Panc1 (cell line): Measurements from ENCODE around the gene FSIP1. TPM values are rescaled to one million over a fixed set of nuclear protein-coding genes. Genes with fewer than 3 reads are reported as not detected.

Experiments
- ATAC-seq: fragments of 200-7000 bp; cut with Tn5 transposase; 2 replicates; pipeline ENCODE4 v1.9.1; 2020; ENCODE audit warnings: mild to moderate bottlenecking, moderate library complexity
- BruUV-seq: library from RNA; stranded (reverse); fragments of 400-500 nt; replicated peaks from 2 replicates; lab custom pipeline; 2021; lab: Mats Ljungman, UMichigan
- CTCF ChIA-PET: fragments of 300-600 bp; sonication (Branson Sonifier 250); formaldehyde crosslinking; loops from one replicate; lab custom pipeline; 2022; ENCODE audit warnings: antibody characterized with exemption; lab: Charles Lee
- POLR2A ChIA-PET: fragments of 300-600 bp; sonication (Branson Sonifier 250); formaldehyde crosslinking; loops from one replicate; lab custom pipeline; 2022; ENCODE audit warnings: antibody characterized with exemption; lab: Charles Lee
- DNase-seq: peaks from one replicate; pipeline ENCODE4 v3.0.0-alpha.2; 2010; ENCODE audit warnings: low read depth, low spot score
- H3K27ac ChIP-seq: 2 replicates; pipeline ENCODE4 v1.5.1; 2011; ENCODE audit warnings: mild to moderate bottlenecking, low read length, inconsistent platforms
- H3K27me3 ChIP-seq: fragments of 200-500 bp; sonication (Bioruptor generic); 2 replicates; pipeline ENCODE4 v1.6.0; 2014; ENCODE audit warnings: low read length, inconsistent platforms; ENCODE audit not compliant: control insufficient read depth, insufficient read depth
- H3K36me3 ChIP-seq: fragments of 200-500 bp; sonication (Bioruptor generic); 2 replicates; pipeline ENCODE4 v1.5.1; 2014; ENCODE audit warnings: inconsistent platforms, mild to moderate bottlenecking, low read length, moderate library complexity; ENCODE audit not compliant: control insufficient read depth, insufficient read depth
- H3K4me1 ChIP-seq: 2 replicates; pipeline ENCODE4 v1.5.1; 2011; ENCODE audit warnings: inconsistent platforms, mild to moderate bottlenecking, low read length, moderate library complexity; ENCODE audit not compliant: control insufficient read depth, insufficient read depth
- H3K4me3 ChIP-seq, 2 experiments: 2 replicates each; pipeline ENCODE4 v1.5.1; 2011 to 2012; ENCODE audit warnings: low read depth in 2 of 2, low read length in 2 of 2, mild to moderate bottlenecking in 2 of 2, inconsistent platforms in 1 of 2, moderate library complexity in 1 of 2
- H3K9me3 ChIP-seq: fragments of 200-500 bp; sonication (Bioruptor generic); 2 replicates; pipeline ENCODE4 v1.5.1; 2014; ENCODE audit warnings: low read depth, mild to moderate bottlenecking, inconsistent platforms, low read length, moderate library complexity; ENCODE audit not compliant: control insufficient read depth, insufficient read depth
- POLR2AphosphoS5 ChIP-seq: IDR thresholded peaks from 2 replicates; pipeline ENCODE4 v1.6.1; 2012; ENCODE audit warnings: mild to moderate bottlenecking, low read depth, low read length, moderate library complexity
- SIN3A ChIP-seq: IDR thresholded peaks from 2 replicates; pipeline ENCODE4 v1.6.1; 2012; ENCODE audit warnings: low read depth, mild to moderate bottlenecking, low read length, moderate library complexity, borderline replicate concordance; ENCODE audit not compliant: insufficient read depth
- TCF7L2 ChIP-seq: IDR thresholded peaks from 2 replicates; pipeline ENCODE4 v1.6.1; 2011; ENCODE audit warnings: mild to moderate bottlenecking, low read depth, low read length, inconsistent platforms
- in situ Hi-C: cut with HindIII; loops from 2 replicates; pipeline ENCODE4 v1.10.0; 2016; ENCODE audit warnings: low sequenced_read_pairs, low pct_unique_long_range_greater_than_20kb
- intact Hi-C: fragments of 100-400 bp; cut with micrococcal nuclease; formaldehyde crosslinking; loops from one replicate; pipeline ENCODE4 v1.10.0; 2022; ENCODE audit not compliant: unreplicated experiment
- total RNA-seq: library from RNA; stranded (reverse); gene quantifications from one replicate; pipeline ENCODE4 v1.2.1, GENCODE V29; 2021; ENCODE audit not compliant: unreplicated experiment
- TF ChIP-seq, protein P1 (sequence below), 2 experiments: IDR thresholded peaks; 2 replicates each; pipeline ENCODE4 v1.6.1; 2011 to 2012; ENCODE audit warnings: low read depth in 2 of 2, control low read depth in 1 of 2, low read length in 1 of 2, mild to moderate bottlenecking in 1 of 2, moderate library complexity in 1 of 2; ENCODE audit not compliant: insufficient read depth in 1 of 2
- TF ChIP-seq, protein P2 (sequence below): fragments of 450-650 bp; IDR thresholded peaks from 2 replicates; pipeline ENCODE4 v1.5.1; 2017; ENCODE audit warnings: mild to moderate bottlenecking

FSIP1 gene
- total RNA-seq, 1 experiment from 2014 or later, result 1.4 TPM

GRCh38 chr15:39629371-39629770, 153.3 kb downstream of the FSIP1 start:
- no TSS peak for BruUV-seq
- TF ChIP-seq, protein P1, sequence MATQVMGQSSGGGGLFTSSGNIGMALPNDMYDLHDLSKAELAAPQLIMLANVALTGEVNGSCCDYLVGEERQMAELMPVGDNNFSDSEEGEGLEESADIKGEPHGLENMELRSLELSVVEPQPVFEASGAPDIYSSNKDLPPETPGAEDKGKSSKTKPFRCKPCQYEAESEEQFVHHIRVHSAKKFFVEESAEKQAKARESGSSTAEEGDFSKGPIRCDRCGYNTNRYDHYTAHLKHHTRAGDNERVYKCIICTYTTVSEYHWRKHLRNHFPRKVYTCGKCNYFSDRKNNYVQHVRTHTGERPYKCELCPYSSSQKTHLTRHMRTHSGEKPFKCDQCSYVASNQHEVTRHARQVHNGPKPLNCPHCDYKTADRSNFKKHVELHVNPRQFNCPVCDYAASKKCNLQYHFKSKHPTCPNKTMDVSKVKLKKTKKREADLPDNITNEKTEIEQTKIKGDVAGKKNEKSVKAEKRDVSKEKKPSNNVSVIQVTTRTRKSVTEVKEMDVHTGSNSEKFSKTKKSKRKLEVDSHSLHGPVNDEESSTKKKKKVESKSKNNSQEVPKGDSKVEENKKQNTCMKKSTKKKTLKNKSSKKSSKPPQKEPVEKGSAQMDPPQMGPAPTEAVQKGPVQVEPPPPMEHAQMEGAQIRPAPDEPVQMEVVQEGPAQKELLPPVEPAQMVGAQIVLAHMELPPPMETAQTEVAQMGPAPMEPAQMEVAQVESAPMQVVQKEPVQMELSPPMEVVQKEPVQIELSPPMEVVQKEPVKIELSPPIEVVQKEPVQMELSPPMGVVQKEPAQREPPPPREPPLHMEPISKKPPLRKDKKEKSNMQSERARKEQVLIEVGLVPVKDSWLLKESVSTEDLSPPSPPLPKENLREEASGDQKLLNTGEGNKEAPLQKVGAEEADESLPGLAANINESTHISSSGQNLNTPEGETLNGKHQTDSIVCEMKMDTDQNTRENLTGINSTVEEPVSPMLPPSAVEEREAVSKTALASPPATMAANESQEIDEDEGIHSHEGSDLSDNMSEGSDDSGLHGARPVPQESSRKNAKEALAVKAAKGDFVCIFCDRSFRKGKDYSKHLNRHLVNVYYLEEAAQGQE (IDR thresholded peaks at IDR 0.05; ENCODE audit: insufficient read depth in 1 of 2, low read depth in 2 of 2, low read length in 1 of 2), result no peak
- TF ChIP-seq POLR2AphosphoS5, result no peak
- no peaks in the 10 kb centered on the region; the same call in 1 of the 2 replicates for H3K4me1 ChIP-seq
- H3K9me3 ChIP-seq, result no peaks in the 10 kb centered on the region
- H3K27ac ChIP-seq, result no peak overlapping the region
- DNase-seq (no peak), ATAC-seq (no peak)
- in situ Hi-C loops (no loop called here), intact Hi-C loops (no loop called here)
- no peaks in the 10 kb centered on the region for H3K27me3 ChIP-seq
- ChIA-PET POLR2A (no interaction called here), CTCF (interaction anchor here (0.6 kb wide), 1 partner anchor 197 kb away, joined by 3 read pairs; no protein-coding TSS in a partner anchor)
- no peaks in the 10 kb centered on the region for H3K36me3 ChIP-seq
- no peak overlapping the region for H3K4me3 ChIP-seq

DNA sequence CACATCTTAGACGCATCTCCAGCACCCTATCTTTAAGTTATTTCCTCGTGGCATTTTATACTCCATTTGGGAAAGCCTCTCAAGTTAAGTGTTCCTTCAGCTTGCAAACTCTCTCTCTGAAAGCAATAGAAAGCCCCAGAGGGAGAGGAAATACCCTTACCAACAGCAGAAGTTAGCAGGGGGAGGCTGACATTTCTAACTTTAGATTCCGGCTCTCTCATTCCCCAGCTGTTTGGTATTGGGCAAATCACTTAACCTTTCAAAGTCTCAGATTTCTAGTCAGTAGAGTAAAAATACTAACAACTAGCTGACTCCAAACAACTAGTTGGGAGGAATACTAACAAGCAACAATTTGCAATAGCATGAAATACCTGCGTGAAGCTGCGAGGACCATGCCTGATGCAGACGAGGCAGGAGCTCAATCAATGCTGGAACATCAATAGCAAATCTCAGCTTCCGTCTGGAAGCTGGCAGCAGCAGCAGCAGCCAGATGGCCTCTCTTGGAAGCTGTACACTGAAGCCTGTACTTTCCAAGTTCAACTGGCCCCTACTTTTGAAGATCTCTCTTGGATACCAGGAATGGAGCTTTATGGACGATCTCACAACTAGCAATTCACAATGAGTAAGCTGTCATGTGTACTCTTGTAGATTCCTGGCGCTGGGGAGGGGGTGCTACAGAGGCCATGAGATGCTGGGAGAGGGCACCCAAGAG, 153.9 kb downstream of the FSIP1 start:
- H3K4me3 ChIP-seq, result no peak overlapping the region
- no peak overlapping the region for H3K27ac ChIP-seq
- no TSS peak for BruUV-seq
- no peaks in the 10 kb centered on the region for H3K27me3 ChIP-seq
- TF ChIP-seq SIN3A (no peak), POLR2AphosphoS5 (no peak), TCF7L2 (no peak)
- TF ChIP-seq, protein P1 (IDR thresholded peaks at IDR 0.05; ENCODE audit: insufficient read depth in 1 of 2, low read depth in 2 of 2, low read length in 1 of 2), result no peak
- TF ChIP-seq, protein P2, sequence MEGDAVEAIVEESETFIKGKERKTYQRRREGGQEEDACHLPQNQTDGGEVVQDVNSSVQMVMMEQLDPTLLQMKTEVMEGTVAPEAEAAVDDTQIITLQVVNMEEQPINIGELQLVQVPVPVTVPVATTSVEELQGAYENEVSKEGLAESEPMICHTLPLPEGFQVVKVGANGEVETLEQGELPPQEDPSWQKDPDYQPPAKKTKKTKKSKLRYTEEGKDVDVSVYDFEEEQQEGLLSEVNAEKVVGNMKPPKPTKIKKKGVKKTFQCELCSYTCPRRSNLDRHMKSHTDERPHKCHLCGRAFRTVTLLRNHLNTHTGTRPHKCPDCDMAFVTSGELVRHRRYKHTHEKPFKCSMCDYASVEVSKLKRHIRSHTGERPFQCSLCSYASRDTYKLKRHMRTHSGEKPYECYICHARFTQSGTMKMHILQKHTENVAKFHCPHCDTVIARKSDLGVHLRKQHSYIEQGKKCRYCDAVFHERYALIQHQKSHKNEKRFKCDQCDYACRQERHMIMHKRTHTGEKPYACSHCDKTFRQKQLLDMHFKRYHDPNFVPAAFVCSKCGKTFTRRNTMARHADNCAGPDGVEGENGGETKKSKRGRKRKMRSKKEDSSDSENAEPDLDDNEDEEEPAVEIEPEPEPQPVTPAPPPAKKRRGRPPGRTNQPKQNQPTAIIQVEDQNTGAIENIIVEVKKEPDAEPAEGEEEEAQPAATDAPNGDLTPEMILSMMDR, result no peak
- ChIA-PET POLR2A (no interaction called here), CTCF (interaction anchor here (0.6 kb wide), 1 partner anchor 196 kb away, joined by 3 read pairs; no protein-coding TSS in a partner anchor)
- intact Hi-C loops, result no loop called here
- ATAC-seq, result no peak
- in situ Hi-C loops, result no loop called here
- no peak for DNase-seq
- no peaks in the 10 kb centered on the region for H3K36me3 ChIP-seq
- H3K4me1 ChIP-seq, result no peaks in the 10 kb centered on the region; the same call in 1 of the 2 replicates
- no peaks in the 10 kb centered on the region for H3K9me3 ChIP-seq
